Kidney epithelial cell (primary cell): ENCODE results near the gene SLC35E4. TPM values are rescaled to one million over a fixed set of nuclear protein-coding genes. Genes with fewer than 3 reads are reported as not detected.

Experiments used
- DNase-seq: peaks from one replicate; pipeline ENCODE4 v3.0.0-alpha.2; 2010; ENCODE audit warnings: low read depth
- H3K27me3 ChIP-seq: 2 replicates; pipeline ENCODE4 v1.6.0; 2011; ENCODE audit warnings: low read length; ENCODE audit not compliant: control insufficient read depth, insufficient read depth
- H3K36me3 ChIP-seq: 2 replicates; pipeline ENCODE4 v1.5.1; 2011; ENCODE audit warnings: low read length; ENCODE audit not compliant: control insufficient read depth, insufficient read depth
- H3K4me3 ChIP-seq: 2 replicates; pipeline ENCODE4 v1.5.1; 2011; ENCODE audit warnings: low read depth, mild to moderate bottlenecking, control low read depth, low read length
- total RNA-seq: library from RNA; depleted of rRNA; stranded (reverse); fragments of >200 nt; gene quantifications from 2 replicates; pipeline ENCODE4 v1.2.3, GENCODE V29; 2015
- TF ChIP-seq, protein P1 (sequence below): IDR thresholded peaks from 2 replicates; pipeline ENCODE4 v1.5.1; 2011; ENCODE audit warnings: mild to moderate bottlenecking, moderate library complexity, low read length, control low read depth, inconsistent platforms; ENCODE audit not compliant: insufficient read depth, poor library complexity, severe bottlenecking

SLC35E4 gene
- total RNA-seq, 1 donor from 2014 or later, result 8.3 TPM

DNA sequence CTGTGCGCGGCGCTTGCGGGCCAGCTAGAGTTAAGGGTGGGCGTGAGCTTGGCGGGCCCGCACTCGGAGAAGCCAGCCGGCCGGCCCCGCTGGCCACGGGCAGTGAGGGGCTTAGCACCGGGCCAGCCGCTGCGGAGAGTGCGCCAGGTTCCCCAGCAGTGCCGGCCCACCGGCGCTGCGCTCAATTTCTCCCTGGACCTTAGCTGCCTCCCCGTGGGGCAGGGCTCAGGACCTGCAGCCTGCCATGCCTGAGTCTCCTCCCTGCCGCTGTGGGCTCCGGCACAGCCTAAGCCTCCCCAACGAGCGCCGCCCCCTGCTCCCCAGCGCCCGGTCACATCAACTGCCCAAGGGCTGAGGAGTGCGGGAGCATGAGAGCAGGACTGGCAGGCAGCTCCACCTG, 38.7 kb upstream of the SLC35E4 start:
- no peaks in the 10 kb centered on the region for H3K27me3 ChIP-seq
- no peak overlapping the region for H3K4me3 ChIP-seq
- no peak for DNase-seq
- H3K36me3 ChIP-seq, result no peaks in the 10 kb centered on the region
- TF ChIP-seq, protein P1, sequence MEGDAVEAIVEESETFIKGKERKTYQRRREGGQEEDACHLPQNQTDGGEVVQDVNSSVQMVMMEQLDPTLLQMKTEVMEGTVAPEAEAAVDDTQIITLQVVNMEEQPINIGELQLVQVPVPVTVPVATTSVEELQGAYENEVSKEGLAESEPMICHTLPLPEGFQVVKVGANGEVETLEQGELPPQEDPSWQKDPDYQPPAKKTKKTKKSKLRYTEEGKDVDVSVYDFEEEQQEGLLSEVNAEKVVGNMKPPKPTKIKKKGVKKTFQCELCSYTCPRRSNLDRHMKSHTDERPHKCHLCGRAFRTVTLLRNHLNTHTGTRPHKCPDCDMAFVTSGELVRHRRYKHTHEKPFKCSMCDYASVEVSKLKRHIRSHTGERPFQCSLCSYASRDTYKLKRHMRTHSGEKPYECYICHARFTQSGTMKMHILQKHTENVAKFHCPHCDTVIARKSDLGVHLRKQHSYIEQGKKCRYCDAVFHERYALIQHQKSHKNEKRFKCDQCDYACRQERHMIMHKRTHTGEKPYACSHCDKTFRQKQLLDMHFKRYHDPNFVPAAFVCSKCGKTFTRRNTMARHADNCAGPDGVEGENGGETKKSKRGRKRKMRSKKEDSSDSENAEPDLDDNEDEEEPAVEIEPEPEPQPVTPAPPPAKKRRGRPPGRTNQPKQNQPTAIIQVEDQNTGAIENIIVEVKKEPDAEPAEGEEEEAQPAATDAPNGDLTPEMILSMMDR, result no peak

DNA sequence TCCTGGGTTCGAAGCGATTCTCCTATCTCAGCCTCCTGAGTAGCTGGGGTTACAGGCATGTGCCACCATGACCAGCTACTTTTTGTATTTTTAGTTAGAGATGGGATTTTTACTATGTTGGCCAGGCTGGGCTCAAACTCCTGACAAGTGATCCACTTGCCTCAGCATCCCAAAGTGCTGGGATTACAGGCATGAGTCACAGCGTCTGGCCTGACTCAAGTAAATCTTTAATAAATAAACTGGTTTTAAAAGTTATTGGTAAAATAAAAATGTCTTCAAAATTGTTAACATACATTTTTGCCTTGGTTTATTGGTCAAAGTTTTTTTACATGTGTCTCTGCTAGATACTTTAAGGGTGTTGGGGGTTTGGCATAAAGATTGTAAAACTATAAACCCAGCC, 36.6 kb upstream of the SLC35E4 start:
- TF ChIP-seq, protein P1, result no peak

DNA sequence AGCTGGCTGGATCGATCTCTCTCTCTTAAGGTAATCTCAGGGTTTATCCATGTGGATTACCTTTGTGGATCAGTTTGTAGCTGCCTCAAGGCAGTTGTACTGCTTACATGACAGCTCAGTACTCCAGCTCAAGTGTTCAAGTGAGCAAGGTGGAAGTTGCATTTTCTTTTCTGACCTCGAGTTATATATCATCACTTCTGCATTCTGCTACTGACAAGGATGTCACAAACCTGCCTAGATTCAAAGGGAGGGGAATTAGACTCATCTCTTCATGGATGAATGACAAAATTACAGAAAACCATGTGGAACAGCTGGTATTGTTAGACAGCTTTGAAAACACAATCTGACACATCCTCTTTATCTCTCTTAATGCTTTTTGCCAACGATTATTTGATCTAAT, 34.7 kb upstream of the SLC35E4 start:
- no peak for DNase-seq
- Histone ChIP-seq H3K36me3 (no peaks in the 10 kb centered on the region), H3K27me3 (no peaks in the 10 kb centered on the region), H3K4me3 (no peak overlapping the region)
- TF ChIP-seq, protein P1, result no peak

More for the DNA sequence above, 36.6 kb upstream of the SLC35E4 start:
- H3K27me3 ChIP-seq, result no peaks in the 10 kb centered on the region
- H3K4me3 ChIP-seq, result no peak overlapping the region
- DNase-seq, result no peak
- no peaks in the 10 kb centered on the region for H3K36me3 ChIP-seq

DNA sequence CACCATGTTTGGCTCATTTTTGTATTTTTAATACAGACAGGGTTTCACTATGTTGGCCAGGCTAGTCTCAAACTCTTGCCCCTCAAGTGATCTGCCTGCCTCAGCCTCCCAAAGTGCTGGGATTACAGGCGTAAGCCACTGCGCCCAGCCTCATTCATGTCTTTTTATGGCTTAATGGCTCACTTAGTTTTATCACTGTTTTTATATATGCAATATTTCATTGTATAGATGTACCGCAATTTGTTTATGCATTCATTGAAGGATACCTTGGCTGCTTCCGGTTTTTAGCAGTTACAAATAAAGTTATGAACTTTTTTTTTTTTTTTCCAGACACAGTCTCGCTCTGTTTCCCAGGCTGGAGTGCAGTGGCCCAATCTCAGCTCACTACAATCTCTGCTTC, 34.1 kb upstream of the SLC35E4 start:
- TF ChIP-seq, protein P1, result no peak
- DNase-seq, result no peak
- Histone ChIP-seq H3K4me3 (no peak overlapping the region), H3K36me3 (no peaks in the 10 kb centered on the region), H3K27me3 (no peaks in the 10 kb centered on the region)

DNA sequence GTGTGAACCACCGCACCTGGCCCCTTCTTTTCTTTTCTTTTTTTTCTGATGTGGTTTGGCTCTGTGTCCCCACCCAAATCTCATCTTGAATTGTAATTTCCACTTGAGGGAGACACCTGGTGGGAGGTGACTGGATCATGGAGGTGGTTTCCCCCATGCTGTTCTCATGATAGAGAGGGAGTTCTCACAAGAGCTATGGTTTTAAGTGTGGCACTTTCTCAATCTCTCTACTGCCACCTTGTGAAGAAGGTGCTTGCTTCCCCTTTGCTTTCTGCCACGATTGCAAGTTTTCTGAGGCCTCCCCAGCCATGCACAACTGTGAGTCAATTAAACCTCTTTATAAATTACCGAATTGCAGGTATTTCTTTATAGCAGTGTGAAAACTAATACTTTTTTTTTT, 33.5 kb upstream of the SLC35E4 start:
- H3K36me3 ChIP-seq, result no peaks in the 10 kb centered on the region
- H3K4me3 ChIP-seq, result no peak overlapping the region
- TF ChIP-seq, protein P1, result peak; percentile 50
- peak; percentile 21 for DNase-seq
- no peaks in the 10 kb centered on the region for H3K27me3 ChIP-seq

DNA sequence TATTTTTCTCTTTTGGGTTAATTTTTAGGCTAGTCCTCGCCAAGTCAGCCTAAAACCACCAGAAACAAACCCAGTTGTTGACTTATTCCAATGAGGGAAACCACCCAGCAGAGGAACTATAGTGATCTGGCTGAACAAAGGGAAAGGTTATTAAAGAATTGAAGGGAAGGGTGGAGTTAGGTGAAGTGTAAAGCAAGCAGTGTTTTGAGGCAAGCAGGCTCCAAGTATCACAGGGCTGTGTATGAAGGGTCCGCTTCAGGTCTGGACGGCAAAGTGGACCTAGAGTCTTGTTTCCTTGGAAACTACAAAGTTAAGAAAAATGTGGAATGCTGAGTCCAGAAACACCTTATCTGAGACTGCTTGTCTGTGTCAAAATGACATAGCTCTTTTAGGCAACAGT, 31.8 kb upstream of the SLC35E4 start:
- TF ChIP-seq, protein P1, result no peak
- no peaks in the 10 kb centered on the region for H3K27me3 ChIP-seq
- no peak for DNase-seq
- H3K4me3 ChIP-seq, result no peak overlapping the region
- no peaks in the 10 kb centered on the region for H3K36me3 ChIP-seq
